ENCODE data around the gene SLC6A2. TPM values are rescaled to one million over a fixed set of nuclear protein-coding genes. Genes with fewer than 3 reads are reported as not detected.
A peak's percentile ranks its signal among the peaks of the same experiment; 100 is the strongest.

Gene SLC6A2
- total RNA-seq, 2 donors from 2014 or later = 0.16 TPM; not detected in 1

- Histone ChIP-seq H3K9me3 (no peaks in the 10 kb centered on the region), H3K36me3 (no peaks in the 10 kb centered on the region), H3K27ac (no peak overlapping the region), H3K4me1 (no peaks in the 10 kb centered on the region), H3K4me3 (no peak overlapping the region), H3K9ac (ENCODE audit: low read depth in 2 of 2, low read length in 2 of 2) (no peak overlapping the region), H3K27me3 (no peaks in the 10 kb centered on the region)
- TF ChIP-seq CTCF (IDR thresholded peaks at IDR 0.05) = no peak
- intact Hi-C loops (cut with DNase I) = no loop called here
- DNase-seq = no peak
These were observed 43.2 kb downstream of the SLC6A2 start for GRCh38 chr16:55698946-55699345.

GRCh38 chr16:55699616-55700015, 43.8 kb downstream of the SLC6A2 start:
- intact Hi-C loops (cut with DNase I) = loop anchor here (5.0 to 10.0 kb wide), 2 partner anchors 157 to 205 kb away; no protein-coding TSS in a partner anchor
- H3K27ac ChIP-seq = no peak overlapping the region

GRCh38 chr16:55700067-55700466, 44.3 kb downstream of the SLC6A2 start:
- Histone ChIP-seq H3K36me3 (no peaks in the 10 kb centered on the region), H3K4me3 (no peak overlapping the region), H3K27ac (no peak overlapping the region), H3K4me1 (no peaks in the 10 kb centered on the region), H3K27me3 (no peaks in the 10 kb centered on the region), H3K9ac (ENCODE audit: low read depth in 2 of 2, low read length in 2 of 2) (no peak overlapping the region), H3K9me3 (no peaks in the 10 kb centered on the region)
- TF ChIP-seq CTCF (IDR thresholded peaks at IDR 0.05) = no peak
- DNase-seq = no peak
- intact Hi-C loops (cut with DNase I) = loop anchor here (5.0 to 10.0 kb wide), 2 partner anchors 158 to 205 kb away; no protein-coding TSS in a partner anchor

More at GRCh38 chr16:55699616-55700015, 43.8 kb downstream of the SLC6A2 start:
- H3K9me3 ChIP-seq = no peaks in the 10 kb centered on the region
- no peak overlapping the region for H3K9ac ChIP-seq (ENCODE audit: low read depth in 2 of 2, low read length in 2 of 2)
- H3K27me3 ChIP-seq = no peaks in the 10 kb centered on the region
- H3K4me3 ChIP-seq = no peak overlapping the region
- no peaks in the 10 kb centered on the region for H3K4me1 ChIP-seq
- no peak for TF ChIP-seq CTCF (IDR thresholded peaks at IDR 0.05)
- H3K36me3 ChIP-seq = no peaks in the 10 kb centered on the region
- no peak for DNase-seq

- Histone ChIP-seq H3K4me3 (no peak overlapping the region), H3K9ac (ENCODE audit: low read depth in 2 of 2, low read length in 2 of 2) (no peak overlapping the region), H3K27me3 (no peaks in the 10 kb centered on the region), H3K36me3 (no peaks in the 10 kb centered on the region), H3K27ac (no peak overlapping the region), H3K9me3 (no peaks in the 10 kb centered on the region), H3K4me1 (no peaks in the 10 kb centered on the region)
- DNase-seq = no peak
- TF ChIP-seq CTCF (IDR thresholded peaks at IDR 0.05) = no peak
- intact Hi-C loops (cut with DNase I) = loop anchor here (5.0 to 10.0 kb wide), 2 partner anchors 159 to 206 kb away; no protein-coding TSS in a partner anchor
These were observed 45.2 kb downstream of the SLC6A2 start for GRCh38 chr16:55700961-55701360.

- H3K36me3 ChIP-seq = no peaks in the 10 kb centered on the region
- intact Hi-C loops (cut with DNase I) = loop anchor here (2.0 to 10.0 kb wide), 3 partner anchors 159 to 237 kb away; no protein-coding TSS in a partner anchor
- no peak overlapping the region for H3K4me3 ChIP-seq
- H3K9ac ChIP-seq (ENCODE audit: low read depth in 2 of 2, low read length in 2 of 2) = no peak overlapping the region
- no peak overlapping the region for H3K27ac ChIP-seq
- H3K9me3 ChIP-seq = no peaks in the 10 kb centered on the region
- no peaks in the 10 kb centered on the region for H3K27me3 ChIP-seq
- DNase-seq = peak; percentile 52
- peak; percentile 39 for TF ChIP-seq CTCF (IDR thresholded peaks at IDR 0.05)
- no peaks in the 10 kb centered on the region for H3K4me1 ChIP-seq
These were observed 45.9 kb downstream of the SLC6A2 start for GRCh38 chr16:55701442-55702319.

Data from colonic mucosa (tissue), 4 donors.